HFF-Myc (cell line): ENCODE measurements around the gene PPP6R3.

ENCODE experiments used
- DNase-seq: peaks from one replicate; pipeline ENCODE4 v3.0.0-alpha.2; 2011; ENCODE audit warnings: low read depth; ENCODE audit errors: extremely low read depth
- H3K4me3 ChIP-seq: replicated peaks from 2 replicates; pipeline ENCODE4 v1.5.1; 2011; ENCODE audit warnings: low read depth, mild to moderate bottlenecking, control low read depth, low read length
- CTCF ChIP-seq: IDR thresholded peaks from 2 replicates; pipeline ENCODE4 v1.5.1; 2012; ENCODE audit warnings: mild to moderate bottlenecking, low read depth, low read length, control low read depth; ENCODE audit errors: missing control alignments

The PPP6R3 gene

DNA sequence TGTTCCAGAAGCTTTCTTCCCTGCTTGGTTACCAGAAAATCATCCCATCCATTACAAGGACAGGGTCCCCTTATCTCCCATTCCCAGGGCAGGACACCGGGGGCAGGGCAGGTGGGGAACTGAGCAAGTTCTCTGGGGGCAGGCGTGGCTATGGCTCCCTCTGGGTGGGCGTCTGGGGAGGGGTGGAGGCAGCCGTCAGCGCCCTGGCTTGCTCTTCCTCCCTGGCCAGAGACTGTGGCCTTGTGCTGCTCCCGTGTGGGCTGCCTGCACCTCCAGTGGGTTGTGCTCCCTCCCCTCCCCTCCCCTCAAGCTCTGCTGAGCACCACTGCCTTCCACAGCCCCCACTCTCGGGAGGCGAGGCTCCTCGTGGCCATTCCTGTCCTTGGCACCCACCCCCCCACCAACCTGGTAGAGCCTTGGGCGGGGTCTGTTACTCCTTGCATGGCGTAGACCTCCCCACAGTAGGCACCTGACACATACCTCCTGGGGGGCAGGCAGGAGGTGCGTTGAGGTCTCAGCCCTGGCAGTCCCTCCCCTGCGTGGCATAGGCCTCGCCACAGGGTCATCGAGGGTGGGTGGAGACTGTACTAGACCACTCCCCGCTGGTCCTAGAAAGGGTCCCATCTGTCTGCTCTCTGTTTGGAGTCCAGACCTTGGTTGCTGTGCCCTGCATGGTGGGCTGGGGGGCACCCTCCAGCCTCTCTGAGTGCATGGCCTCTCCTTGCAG is 24.2 kb upstream of the PPP6R3 start:
- no peak for TF ChIP-seq CTCF
- DNase-seq: no peak
- H3K4me3 ChIP-seq: no peak overlapping the region

- peak; percentile 52 for DNase-seq
- no peak for TF ChIP-seq CTCF
These were observed 23.3 kb upstream of the PPP6R3 start for GRCh38 chr11:68436985-68437926.

DNA sequence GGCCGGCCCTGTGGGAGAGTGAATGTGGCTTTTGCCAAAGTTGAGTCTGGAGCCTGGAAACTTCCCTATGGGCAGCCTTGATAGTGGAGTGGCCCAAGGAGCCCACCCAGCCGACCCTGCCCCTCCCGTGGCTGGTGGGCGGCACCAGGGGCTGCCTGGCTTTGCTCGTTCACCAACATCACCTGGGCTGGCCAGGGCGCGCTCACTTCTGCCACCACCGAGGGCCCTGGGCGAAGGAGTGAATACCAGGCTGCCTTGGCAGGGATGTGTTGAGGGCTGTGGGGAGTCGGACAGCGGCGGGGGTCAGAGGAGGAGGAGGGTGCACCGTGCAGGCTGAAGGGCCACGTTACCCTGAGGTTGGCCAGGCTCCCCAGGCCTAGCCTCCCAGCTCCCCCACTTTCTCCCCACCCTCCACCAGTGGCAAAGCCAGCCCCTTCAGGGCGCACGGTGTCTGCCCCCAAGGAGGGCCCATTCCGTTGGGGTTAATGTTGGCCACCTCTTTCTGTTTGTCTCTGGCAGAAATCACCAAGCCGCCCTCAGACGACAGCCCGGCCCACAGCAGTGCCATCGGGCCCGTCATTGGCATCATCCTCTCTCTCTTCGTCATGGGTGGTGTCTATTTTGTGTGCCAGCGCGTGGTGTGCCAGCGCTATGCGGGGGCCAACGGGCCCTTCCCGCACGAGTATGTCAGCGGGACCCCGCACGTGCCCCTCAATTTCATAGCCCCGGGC is 22.5 kb upstream of the PPP6R3 start:
- no peak for TF ChIP-seq CTCF
- no peak for DNase-seq
- no peak overlapping the region for H3K4me3 ChIP-seq

More at GRCh38 chr11:68436985-68437926, 23.3 kb upstream of the PPP6R3 start:
- H3K4me3 ChIP-seq: no peak overlapping the region

DNA sequence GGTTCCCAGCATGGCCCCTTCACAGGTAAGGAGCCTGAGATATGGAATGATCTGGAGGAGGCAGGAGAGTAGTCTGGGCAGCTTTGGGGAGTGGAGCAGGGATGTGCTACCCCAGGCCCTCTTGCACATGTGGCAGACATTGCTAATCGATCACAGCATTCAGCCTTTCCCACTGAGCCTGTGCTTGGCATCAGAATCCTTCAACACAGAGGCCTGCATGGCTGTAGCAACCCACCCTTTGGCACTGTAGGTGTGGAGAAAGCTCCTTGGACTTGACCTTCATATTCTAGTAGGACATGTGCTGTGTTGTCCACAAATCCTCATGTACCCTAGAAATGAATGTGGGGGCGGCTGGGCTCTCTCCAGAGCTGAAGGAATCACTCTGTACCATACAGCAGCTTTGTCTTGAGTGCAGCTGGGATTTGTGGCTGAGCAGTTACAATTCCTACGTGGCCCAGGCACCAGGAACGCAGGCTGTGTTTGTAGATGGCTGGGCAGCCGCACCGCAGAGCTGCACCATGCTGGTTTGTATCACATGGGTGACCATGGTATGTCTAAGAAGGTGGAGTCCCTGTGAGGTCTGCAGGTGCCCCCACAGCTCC is 21.8 kb upstream of the PPP6R3 start:
- no peak for DNase-seq
- no peak overlapping the region for H3K4me3 ChIP-seq
- TF ChIP-seq CTCF: no peak

DNA sequence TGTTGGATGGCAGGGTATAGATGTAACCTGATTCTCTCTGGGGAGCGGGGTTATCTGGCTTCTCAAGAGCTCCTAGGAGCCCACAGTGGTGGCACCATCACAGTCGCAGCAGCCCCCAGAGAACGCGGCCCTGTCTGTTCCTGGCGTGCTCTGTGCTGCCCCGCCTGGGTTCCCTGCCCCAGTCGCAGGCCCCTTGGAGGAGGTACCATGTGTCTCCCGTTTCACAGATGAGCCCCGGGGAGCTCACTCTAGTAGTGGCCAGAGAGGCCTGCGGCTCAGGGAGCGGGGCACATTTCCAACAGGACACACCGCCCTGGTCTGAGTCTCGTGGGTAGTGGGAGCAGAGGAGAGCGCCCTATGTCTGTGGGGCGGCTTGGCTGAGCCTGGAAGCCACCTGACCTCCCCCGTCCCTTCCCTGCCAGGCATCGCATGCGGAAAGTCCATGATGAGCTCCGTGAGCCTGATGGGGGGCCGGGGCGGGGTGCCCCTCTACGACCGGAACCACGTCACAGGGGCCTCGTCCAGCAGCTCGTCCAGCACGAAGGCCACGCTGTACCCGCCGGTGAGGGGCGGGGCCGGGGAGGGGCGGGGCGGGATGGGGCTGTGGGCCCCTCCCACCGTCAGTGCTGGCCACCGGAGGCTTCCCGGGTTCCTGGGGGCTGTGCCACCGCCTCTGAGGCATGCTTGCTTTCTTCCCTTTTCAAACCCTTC is 21.0 kb upstream of the PPP6R3 start:
- no peak for DNase-seq
- H3K4me3 ChIP-seq: no peak overlapping the region
- no peak for TF ChIP-seq CTCF

- no peak for DNase-seq
- H3K4me3 ChIP-seq: no peak overlapping the region
- no peak for TF ChIP-seq CTCF
These were observed 20.3 kb upstream of the PPP6R3 start for GRCh38 chr11:68440224-68440623.
